Measurements from ENCODE around the gene DOCK1. TPM values are rescaled to one million over a fixed set of nuclear protein-coding genes. Genes with fewer than 3 reads are reported as not detected.

Gene DOCK1
- total RNA-seq, 4 donors from 2014 or later, result 41.1 to 62.4 (median 53.2) TPM

DNA sequence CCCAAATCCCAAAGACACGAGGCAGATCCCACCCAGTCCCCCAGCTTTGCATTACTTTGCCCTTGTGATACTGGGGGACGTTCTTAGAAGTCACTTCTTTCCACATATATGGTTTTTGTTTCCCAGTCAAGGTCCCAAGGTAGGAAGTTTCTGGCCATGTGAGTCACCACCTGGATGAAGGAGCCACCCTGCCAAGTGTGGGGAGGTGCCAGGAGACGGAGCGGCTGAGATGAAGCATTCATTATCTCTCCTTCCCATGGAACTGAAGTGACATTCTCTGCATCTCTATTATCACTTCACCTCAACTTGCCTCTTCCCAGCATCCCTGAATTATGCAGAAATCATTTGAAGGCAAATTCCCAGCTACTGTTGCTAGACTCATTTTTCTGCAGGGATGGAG, 427.4 kb downstream of the DOCK1 start:
- TF ChIP-seq, protein P1, sequence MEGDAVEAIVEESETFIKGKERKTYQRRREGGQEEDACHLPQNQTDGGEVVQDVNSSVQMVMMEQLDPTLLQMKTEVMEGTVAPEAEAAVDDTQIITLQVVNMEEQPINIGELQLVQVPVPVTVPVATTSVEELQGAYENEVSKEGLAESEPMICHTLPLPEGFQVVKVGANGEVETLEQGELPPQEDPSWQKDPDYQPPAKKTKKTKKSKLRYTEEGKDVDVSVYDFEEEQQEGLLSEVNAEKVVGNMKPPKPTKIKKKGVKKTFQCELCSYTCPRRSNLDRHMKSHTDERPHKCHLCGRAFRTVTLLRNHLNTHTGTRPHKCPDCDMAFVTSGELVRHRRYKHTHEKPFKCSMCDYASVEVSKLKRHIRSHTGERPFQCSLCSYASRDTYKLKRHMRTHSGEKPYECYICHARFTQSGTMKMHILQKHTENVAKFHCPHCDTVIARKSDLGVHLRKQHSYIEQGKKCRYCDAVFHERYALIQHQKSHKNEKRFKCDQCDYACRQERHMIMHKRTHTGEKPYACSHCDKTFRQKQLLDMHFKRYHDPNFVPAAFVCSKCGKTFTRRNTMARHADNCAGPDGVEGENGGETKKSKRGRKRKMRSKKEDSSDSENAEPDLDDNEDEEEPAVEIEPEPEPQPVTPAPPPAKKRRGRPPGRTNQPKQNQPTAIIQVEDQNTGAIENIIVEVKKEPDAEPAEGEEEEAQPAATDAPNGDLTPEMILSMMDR (IDR thresholded peaks at IDR 0.05; ENCODE audit: low read depth), result no peak

GRCh38 chr10:127337801-127338200, 432.6 kb downstream of the DOCK1 start:
- TF ChIP-seq, protein P1 (IDR thresholded peaks at IDR 0.05; ENCODE audit: low read depth), result no peak

DNA sequence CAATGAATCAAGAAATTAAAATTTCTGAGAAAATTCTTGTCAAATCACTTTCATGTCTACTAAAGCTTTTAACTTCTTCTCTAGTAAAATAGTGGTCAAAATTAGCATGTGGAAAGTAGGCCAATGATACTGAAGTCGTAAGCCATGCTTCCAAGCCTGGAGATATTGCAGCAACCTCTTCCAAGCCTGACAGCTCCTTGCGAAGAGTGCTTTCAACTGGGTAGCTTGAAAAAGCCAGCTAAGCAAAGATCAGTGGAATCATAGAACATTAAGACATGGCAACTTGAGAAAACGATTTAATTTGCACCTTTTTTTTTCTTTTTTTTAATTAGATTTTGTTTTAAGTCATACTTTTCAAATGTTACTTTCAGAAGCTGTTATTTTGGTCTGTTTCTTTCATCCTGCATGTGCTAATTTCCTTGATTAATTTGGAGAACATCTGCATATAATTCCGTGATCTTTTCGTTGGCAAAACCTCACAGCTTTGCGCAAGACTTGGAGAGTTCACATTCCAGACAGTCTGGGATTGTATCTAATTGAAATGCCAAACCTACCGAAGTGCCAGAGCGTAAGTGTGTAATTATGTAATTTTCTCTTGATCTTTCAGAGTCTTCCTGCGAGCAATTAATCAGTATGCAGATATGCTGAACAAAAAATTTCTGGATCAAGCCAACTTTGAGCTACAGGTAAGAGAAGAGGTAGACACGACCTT, 433.3 kb downstream of the DOCK1 start:
- TF ChIP-seq, protein P1 (IDR thresholded peaks at IDR 0.05; ENCODE audit: low read depth), result no peak

DNA sequence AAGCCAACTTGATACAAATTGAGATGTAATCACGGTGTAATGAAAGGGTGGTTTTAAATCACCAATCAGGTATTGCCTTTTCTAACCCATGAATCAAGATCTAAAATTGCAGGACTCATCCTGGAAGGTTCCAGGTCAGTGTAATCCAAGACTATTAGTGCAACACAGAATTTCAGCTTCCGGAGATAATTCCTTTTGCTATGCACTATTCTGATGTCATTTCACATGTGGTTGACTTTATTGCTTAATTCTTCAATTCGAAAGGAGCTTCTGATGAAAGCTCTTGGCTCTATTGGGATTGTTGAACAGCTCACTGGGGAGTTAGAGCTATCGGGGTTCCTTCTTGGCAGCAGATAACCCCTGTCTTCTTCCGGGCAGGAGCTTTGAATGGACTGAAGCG, 438.6 kb downstream of the DOCK1 start:
- TF ChIP-seq, protein P1 (IDR thresholded peaks at IDR 0.05; ENCODE audit: low read depth), result no peak

DNA sequence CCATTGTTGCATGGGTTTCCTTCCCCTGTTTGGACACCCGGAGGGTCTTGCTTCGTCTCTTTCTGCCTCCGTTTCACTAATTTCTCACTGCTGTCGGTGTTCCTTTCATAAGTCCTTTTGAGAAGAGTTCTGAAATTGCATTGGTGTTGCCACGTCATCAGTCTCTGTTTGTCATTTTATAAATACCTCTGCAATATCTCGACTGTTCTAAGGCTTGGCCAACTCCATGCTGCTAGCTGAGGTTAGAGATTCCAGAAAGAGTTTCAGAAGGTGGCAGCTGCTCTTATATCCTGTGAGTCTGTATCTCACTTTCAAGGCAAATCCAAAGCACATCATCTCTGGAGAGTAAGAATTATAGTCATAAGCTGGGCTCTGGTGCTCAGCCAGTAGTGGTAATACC, 439.1 kb downstream of the DOCK1 start:
- TF ChIP-seq, protein P1 (IDR thresholded peaks at IDR 0.05; ENCODE audit: low read depth), result no peak

GRCh38 chr10:127345231-127345965, 440.2 kb downstream of the DOCK1 start:
- TF ChIP-seq, protein P1 (IDR thresholded peaks at IDR 0.05; ENCODE audit: low read depth), result no peak

DNA sequence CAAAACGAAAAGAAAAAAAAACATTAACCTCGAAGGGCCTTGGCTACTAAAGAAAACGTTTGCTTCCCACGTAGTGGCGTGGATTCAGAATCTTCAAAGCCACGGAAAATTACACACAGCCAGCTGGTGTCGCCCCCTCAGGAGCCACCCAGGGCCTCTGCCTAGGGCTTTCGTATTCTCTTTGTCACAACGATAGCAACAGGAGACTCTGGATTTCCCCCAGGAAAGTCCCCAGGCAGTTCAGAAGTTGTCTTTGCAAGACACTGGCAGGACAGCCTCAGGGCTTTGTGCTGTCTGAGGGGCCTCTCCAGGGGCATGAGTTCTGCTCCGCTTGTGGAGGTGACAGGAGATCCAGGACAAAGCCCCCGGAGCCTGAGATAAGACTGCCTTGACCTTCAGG, 441.4 kb downstream of the DOCK1 start:
- TF ChIP-seq, protein P1 (IDR thresholded peaks at IDR 0.05; ENCODE audit: low read depth), result no peak
